ENCODE data around the gene KRTAP20-2.

The KRTAP20-2 gene

DNA sequence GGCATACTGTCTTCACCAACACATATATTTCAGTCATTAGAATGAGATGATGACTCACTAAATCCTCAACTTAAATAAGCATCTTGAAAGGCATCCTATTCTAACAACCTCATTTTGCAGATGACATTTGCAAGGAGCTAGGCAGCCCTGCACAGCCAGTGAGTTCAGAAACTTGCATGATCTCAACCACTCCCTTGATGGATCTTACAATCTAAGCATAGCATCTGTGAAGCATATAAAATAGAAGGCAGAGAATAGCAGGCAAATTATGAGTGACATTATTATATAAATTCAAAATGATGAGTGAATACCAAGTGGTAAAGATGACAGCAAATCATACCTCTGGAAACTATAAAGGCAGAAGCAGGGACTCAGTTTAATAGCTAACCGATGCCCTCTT lies 39.3 kb downstream of the KRTAP20-2 start:
- no peak for DNase-seq (ENCODE audit: low read depth in 2 of 2)

DNA sequence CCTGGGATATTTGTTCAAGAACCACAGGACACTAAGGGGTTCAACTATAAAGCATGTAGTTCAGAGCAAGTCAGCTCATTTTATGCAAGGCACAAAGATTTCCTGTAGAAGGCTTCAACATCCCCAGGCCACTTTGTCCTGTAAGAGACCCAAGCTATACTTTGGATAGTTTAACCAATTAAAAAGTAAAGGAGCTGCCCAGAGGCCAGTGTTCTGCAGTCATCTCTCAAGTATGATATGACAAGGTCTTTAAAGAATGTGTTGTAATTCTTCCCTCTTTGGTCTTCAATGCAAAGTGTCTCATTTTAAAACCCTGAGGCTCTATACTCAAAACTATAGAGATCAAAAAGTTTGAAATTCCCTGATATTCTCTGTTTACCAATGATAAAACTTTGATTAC lies 41.7 kb downstream of the KRTAP20-2 start:
- DNase-seq (ENCODE audit: low read depth in 2 of 2) = no peak

DNA sequence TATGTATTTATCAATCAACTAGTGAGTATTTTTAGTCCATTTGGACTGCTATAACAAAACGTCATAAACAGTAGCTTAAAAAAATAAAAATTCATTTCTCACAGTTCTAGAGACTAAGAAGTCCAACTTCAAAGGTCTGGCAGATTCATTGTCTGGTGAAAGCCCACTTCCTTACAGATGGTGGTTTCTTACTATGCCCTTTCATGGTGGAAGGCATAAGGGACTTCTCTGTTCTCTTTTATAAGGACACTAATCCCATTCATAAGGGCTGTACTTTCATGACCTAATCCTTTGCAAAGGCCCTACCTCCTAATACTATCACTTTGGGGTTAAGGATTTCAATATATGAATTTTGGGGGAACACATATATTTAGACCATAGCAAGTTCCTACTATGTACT lies 45.6 kb downstream of the KRTAP20-2 start:
- DNase-seq (ENCODE audit: low read depth in 2 of 2) = no peak

DNA sequence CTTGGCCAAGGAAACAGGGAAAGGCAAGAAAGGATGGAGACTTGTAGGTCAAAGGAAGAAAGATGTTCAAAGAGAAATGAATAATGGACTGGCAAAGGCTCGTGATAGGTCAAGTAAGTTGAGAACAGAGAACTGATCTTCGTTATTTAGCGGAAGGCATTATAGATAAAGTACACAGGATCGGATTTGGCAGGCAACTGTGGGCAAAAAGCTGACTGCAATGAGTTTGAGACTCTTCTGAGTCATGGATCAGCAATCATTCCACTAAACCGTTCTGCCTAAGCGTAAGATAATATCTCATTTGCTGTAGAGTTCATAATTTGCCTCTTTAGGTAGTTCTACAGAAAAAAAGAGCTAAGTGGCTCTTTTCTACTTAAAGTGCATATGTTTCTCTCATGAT lies 49.5 kb downstream of the KRTAP20-2 start:
- DNase-seq (ENCODE audit: low read depth in 2 of 2) = no peak
